ENCODE measurements around the gene APH1A.
A peak's percentile ranks its signal among the peaks of the same experiment; 100 is the strongest.
"Not testable (repeated sequence)": the region's sequence is repeated elsewhere in the genome, so short reads cannot be mapped to it uniquely, and the experiment has no call there.

Gene APH1A

DNA sequence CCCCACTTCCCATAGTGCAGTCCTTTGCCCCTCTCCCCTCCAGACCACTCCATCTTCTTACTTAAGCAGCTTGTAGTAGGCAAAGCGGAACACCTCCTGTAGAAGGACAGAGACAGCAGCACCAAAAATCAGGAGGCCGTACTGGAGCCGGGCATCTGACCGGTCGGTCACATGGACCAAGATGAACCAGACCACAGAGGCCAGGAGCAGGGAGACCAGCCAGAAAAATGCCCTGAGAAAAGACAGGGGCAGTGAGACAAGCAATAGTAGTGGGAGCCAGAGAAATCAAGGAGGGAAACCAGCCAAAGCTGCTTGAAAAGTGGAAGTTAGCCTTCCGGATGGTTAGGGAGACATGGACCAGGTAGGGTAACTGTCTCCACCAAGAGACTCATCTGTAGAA is 920 bp downstream of the APH1A start:
- DNase-seq = no peak

- DNase-seq = no peak
These were observed 5.3 kb downstream of the APH1A start for GRCh38 chr1:150263549-150263948.

- no peak for DNase-seq
These were observed 6.2 kb downstream of the APH1A start for GRCh38 chr1:150262388-150263320.

DNA sequence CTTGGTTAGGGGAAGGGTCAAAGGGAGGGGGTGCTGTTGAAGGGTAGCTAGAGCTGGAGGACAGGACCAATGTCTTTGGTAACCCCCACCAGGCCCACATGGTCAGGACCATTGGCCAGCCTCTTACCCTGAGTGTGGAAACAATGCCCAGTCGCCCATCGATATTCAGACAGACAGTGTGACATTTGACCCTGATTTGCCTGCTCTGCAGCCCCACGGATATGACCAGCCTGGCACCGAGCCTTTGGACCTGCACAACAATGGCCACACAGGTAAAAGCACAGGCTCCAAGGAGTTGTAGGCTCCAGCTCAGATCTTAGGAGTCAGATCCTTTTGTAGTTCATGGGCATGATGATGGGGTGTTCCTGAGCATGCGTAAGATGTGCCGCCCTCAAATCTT is 7.4 kb downstream of the APH1A start:
- no peak for DNase-seq

- DNase-seq = no peak
These were observed 8.8 kb downstream of the APH1A start for GRCh38 chr1:150259758-150260669.

GRCh38 chr1:150259217-150259616 is 9.6 kb downstream of the APH1A start:
- DNase-seq = no peak

DNA sequence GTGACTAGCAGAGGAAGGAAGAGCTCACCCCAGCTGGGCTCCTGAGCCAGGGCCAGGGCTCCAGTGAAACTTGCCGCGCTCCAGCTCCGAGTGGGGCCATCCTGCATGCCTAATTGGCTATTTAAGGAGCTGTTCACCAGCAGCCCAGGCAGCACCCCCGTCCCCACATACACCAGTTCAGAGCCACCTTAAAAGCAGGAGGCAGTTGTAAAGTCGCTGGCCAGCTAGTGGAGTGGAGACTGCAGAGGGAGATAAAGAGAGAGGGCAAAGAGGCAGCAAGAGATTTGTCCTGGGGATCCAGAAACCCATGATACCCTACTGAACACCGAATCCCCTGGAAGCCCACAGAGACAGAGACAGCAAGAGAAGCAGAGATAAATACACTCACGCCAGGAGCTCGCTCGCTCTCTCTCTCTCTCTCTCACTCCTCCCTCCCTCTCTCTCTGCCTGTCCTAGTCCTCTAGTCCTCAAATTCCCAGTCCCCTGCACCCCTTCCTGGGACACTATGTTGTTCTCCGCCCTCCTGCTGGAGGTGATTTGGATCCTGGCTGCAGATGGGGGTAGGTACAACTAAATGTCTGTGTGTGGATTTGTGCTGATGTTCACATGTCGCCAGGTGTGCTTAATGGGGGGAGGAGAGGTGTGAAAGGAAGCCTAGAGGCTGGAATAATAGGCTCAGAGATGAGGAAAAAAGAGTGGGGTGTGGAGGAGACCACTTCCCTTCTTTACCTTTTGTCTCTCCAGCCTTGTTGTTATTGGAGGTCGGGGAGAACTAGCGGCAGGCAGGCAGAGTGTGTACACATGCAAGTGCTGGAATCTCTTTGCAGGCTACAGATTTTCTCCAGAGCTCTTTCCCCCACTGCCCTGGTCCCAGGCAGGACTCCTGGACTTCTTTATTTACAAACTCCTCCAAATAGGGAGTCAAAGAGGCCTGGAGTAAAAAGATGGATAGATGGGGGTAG is 10.9 kb downstream of the APH1A start, which contains the start of gene CA14:
Gene CA14 (plus strand): TSS at position 151 of the 962 bp plus-strand sequence. CDS start 355 bp downstream, at position 506.
- DNase-seq = no peak

DNA sequence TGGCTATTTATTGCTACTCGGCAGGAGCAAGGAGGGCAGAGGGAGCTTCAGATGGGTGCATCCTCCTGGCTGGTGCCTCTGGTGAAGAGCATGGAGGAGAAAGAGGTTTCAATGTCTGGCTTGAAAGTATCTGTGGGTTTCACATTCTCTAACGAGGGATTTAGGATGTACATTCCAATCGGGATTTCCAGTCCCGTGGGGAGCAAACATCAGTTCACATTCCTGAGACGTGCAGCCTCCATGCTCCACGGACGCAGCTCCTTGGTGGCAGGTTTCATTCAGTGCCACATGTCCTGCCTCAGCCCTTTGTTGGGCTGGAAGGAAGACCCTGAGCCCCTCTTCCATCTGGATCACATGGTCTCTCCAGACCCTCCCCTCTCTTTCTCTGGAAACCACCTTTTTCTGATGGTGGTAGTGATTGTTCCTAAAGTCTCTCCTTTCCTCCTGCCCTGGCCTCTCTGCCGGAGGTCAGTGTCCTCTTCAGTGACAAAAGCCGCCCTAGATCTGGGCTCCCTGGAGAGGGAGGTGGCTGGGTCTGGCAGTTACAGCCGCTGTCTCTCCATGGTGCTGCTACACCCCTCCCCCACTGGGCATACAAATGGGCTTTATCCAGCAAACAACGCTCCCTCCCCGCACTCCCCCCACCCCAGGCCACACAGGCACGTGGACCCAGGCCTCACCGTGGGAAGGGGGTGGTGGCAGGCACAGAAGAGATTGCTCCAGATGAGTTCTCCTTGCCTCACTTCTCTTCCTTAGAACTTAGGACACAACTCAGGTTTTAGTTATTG is 12.1 kb downstream of the APH1A start:
- DNase-seq = no peak

DNA sequence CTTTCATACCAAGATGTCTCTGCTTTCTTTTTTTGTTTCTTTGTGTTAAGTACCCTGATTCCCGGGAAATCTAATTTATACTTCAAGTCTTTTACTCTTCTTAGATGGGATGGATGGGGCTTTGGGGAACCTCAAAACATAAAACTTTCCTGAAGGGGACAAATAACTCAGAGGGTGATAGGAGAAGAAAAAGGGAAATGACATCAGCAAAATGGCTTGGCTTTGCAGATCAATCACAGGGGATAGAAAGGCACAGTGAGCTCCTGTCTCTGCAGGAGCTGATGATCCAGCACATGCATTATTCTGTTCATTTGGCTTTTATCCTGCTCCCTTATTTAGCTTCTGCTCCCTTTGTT is 12.6 kb downstream of the APH1A start:
- DNase-seq = no peak

DNA sequence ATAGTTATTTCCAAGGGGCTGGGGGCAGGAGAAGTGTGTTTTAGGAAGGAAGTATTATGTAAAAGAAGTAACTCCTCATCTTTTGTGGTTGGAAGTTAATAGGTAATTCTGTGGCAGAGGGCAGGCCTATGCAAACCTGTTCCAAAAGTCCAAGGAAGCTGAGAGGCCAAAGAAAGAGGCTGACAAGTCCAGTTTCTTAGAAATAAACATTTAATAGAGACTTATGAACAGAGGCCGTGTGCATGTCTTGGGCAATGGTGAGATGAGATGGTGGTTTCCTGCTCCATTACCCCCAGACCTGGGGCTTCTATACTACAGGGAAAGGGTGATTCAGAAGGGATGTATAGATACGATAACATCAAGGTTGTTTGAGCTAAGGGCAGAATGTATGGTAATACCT is 18.9 kb downstream of the APH1A start:
- DNase-seq = no peak

DNA sequence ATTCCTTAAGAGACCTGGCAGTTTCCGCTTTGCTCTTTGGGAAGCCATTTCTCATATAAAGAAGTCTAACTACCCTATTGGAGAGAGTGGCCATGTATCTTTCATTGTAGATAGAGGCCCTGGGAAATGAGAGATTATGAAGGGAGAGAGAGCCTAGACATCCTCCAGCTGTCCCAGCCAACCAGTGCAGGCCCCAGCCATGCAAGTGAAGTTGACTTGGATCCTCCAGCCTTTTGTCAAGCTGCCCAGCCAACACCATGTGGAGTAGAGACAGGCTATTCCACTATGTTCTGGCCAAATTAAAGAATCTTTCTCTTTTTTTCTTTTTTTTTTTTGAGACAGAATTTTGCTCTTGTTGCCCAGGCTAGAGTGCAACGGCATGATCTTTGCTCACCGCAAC is 25.8 kb downstream of the APH1A start:
- no peak for DNase-seq

DNA sequence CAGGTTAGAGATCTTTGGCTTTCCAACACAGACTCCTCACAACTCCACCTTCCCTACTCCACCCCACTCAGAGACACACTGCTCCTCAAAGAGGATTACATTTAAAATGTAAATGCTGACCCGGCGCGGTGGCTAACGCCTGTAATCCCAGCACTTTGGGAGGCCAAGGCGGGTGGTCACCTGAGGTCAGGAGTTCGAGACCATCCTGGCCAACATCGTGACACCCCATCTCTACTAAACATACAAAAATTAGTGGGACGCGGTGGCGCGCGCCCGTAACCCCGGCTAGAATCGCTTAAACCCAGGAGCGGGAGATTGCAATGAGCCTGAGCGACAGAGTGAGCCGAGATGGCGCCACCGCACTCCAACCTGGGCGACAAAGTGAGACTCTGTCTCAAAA is 31.1 kb downstream of the APH1A start:
- DNase-seq = no peak

- not testable (repeated sequence) for DNase-seq
These were observed 31.6 kb downstream of the APH1A start for GRCh38 chr1:150237176-150237575.

GRCh38 chr1:150236614-150237100 is 32.2 kb downstream of the APH1A start:
- DNase-seq = no peak

- peak; percentile 91 for DNase-seq
These were observed 32.8 kb downstream of the APH1A start, which contains the start of gene ANP32E for GRCh38 chr1:150235852-150236613. ANP32E (minus strand) TSS chr1:150236112; CDS start chr1:150235786, 326 bp downstream.

DNA sequence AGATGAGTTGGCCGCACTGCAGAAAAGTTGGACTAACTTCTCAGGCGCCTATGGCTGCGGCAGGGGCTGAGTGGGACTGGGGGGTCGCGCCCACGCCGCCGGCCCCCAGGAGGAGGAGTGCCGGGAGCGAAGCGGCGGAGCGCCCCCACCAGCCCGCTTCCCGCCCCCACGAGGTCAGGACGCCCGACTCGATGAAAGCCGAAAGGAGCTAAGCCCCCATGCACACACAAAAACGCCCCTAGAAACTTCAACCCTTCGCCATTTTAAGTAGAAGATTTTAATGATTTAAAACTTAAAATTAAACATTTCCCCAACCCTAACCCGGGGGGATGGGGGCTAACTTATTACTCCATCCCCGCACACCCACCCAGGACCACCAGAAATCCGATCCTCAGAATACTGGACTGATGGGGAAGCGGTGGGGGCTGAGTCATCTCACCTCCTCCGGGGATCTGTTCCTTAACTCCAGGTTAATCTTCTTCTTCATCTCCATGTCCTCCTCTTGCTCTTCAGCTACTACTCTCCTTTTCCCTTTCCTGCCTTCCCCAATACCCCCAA is 33.4 kb downstream of the APH1A start:
- DNase-seq = peak; percentile 48

GRCh38 chr1:150234566-150235293 is 34.1 kb downstream of the APH1A start:
- DNase-seq = peak; percentile 72

GRCh38 chr1:150234309-150234565 is 34.6 kb downstream of the APH1A start:
- DNase-seq = no peak

All from KG1 (cell line).